Suppressor macrophage treated with lipopolysaccharide for 1 hour (primary cell): Measurements from ENCODE around the gene RRP9.
"Not testable (repeated sequence)": the region's sequence is repeated elsewhere in the genome, so short reads cannot be mapped to it uniquely, and the experiment has no call there.

Experiments
- DNase-seq, 3 donors: peaks; one replicate each; pipeline ENCODE4 v3.0.0-alpha.2; 2020 to 2022

RRP9 gene

GRCh38 chr3:51941798-51942602, at the start of gene RRP9, which contains the start of gene PARP3:
RRP9 (minus strand) TSS chr3:51941904; CDS start chr3:51941867, 37 bp downstream.
PARP3 (plus strand) TSS chr3:51942363; CDS start chr3:51943356, 993 bp downstream.
- DNase-seq: peak; percentile 100

- not testable (repeated sequence) for DNase-seq
Observed at GRCh38 chr3:51990501-51990971, 48.8 kb upstream of the RRP9 start.

GRCh38 chr3:51988286-51989146, 46.8 kb upstream of the RRP9 start:
- no peak for DNase-seq

GRCh38 chr3:51987568-51987967, 45.9 kb upstream of the RRP9 start:
- no peak for DNase-seq

- DNase-seq: no peak
Observed at GRCh38 chr3:51986010-51986947, 44.6 kb upstream of the RRP9 start.

GRCh38 chr3:51985063-51985462, 43.4 kb upstream of the RRP9 start:
- DNase-seq: no peak

- no peak for DNase-seq
Observed at GRCh38 chr3:51984269-51984647, 42.6 kb upstream of the RRP9 start.

GRCh38 chr3:51983578-51984268, 42.0 kb upstream of the RRP9 start:
- no peak for DNase-seq

- DNase-seq: peak; percentile 88 to 95 (median 92)
Observed at GRCh38 chr3:51982838-51983577, 41.3 kb upstream of the RRP9 start, which contains the start of gene ACY1. ACY1 (plus strand) TSS chr3:51983535; CDS start chr3:51984065, 530 bp downstream.

- no peak for DNase-seq
Observed at GRCh38 chr3:51982352-51982837, 40.7 kb upstream of the RRP9 start.

GRCh38 chr3:51980253-51980652, 38.5 kb upstream of the RRP9 start:
- no peak for DNase-seq

GRCh38 chr3:51978143-51978502, 36.4 kb upstream of the RRP9 start:
- no peak for DNase-seq

GRCh38 chr3:51977446-51978142, 35.9 kb upstream of the RRP9 start:
- no peak for DNase-seq

- DNase-seq: peak; percentile 81 to 90 (median 83)
Observed at GRCh38 chr3:51975852-51976549, 34.3 kb upstream of the RRP9 start.

GRCh38 chr3:51974963-51975851, 33.5 kb upstream of the RRP9 start, which contains the start of gene ABHD14A:
ABHD14A (plus strand) TSS chr3:51975064; CDS start chr3:51975136, 72 bp downstream.
- DNase-seq: peak; percentile 77 to 89 (median 82)

GRCh38 chr3:51974277-51974962, 32.7 kb upstream of the RRP9 start:
- no peak for DNase-seq

GRCh38 chr3:51971350-51971749, 29.6 kb upstream of the RRP9 start:
- DNase-seq: no peak
